Measurements from ENCODE around the gene FAM98C.
"Not testable (repeated sequence)": the region's sequence is repeated elsewhere in the genome, so short reads cannot be mapped to it uniquely, and the experiment has no call there.

FAM98C gene

DNA sequence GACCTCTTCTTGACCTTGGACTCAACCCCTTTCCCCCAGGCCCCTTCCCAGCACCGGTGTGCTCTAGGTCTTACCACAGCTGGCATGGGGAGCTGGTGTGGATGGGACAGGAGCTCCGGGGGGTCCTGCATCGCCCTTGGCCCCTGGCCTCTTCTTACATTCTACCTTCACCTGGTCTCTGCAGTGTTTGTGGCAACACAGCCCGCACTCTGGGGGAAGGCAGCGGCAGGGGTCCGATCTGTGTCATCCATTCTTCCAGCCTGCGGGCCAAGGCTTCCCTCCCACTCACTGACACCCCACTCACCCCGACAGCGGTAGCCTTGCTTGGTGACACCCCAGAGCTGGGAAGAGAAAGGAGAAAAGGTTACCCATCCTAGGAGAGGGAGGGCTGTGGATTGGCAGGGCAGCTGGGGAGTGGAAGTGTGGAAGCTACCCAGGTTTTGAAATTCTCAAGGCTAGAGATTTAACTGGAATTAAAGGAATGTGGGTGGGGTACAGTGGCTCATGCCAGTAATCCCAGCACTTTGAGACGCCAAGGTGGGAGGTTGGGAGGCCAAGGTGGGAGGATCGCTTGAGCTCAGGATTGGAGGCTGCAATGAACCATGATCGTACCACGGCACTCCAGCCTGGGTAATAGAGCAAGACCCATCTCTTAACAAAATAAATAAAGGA lies 8.3 kb downstream of the FAM98C start:
- no peak for DNase-seq (ENCODE audit: low read depth)
- TF ChIP-seq, protein P1, sequence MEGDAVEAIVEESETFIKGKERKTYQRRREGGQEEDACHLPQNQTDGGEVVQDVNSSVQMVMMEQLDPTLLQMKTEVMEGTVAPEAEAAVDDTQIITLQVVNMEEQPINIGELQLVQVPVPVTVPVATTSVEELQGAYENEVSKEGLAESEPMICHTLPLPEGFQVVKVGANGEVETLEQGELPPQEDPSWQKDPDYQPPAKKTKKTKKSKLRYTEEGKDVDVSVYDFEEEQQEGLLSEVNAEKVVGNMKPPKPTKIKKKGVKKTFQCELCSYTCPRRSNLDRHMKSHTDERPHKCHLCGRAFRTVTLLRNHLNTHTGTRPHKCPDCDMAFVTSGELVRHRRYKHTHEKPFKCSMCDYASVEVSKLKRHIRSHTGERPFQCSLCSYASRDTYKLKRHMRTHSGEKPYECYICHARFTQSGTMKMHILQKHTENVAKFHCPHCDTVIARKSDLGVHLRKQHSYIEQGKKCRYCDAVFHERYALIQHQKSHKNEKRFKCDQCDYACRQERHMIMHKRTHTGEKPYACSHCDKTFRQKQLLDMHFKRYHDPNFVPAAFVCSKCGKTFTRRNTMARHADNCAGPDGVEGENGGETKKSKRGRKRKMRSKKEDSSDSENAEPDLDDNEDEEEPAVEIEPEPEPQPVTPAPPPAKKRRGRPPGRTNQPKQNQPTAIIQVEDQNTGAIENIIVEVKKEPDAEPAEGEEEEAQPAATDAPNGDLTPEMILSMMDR (IDR thresholded peaks at IDR 0.05; ENCODE audit: low read length, missing control alignments) = no peak
- H3K4me3 ChIP-seq (replicated peaks; ENCODE audit: low read depth, low read length) = no peak overlapping the region

DNA sequence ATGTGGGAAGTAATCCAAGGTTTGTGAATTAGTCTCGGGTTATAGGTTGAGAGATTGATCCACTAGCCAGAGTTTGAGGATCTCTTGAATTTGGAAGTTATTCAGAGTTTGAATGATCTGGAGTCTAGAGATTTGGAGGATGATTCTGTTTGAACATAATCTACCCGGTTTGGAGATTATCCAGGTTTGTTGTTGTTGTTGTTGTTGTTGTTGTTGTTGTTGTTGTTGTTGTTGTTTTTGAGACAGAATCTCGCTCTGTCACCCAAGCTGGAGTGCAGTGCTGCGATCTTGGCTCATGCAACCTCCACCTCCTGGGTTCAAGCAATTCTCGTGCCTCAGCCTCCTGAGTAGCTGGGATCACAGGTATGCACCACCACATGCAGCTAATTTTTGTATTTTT lies 9.0 kb downstream of the FAM98C start:
- H3K4me3 ChIP-seq (replicated peaks; ENCODE audit: low read depth, low read length); DNase-seq (ENCODE audit: low read depth): not testable (repeated sequence)

DNA sequence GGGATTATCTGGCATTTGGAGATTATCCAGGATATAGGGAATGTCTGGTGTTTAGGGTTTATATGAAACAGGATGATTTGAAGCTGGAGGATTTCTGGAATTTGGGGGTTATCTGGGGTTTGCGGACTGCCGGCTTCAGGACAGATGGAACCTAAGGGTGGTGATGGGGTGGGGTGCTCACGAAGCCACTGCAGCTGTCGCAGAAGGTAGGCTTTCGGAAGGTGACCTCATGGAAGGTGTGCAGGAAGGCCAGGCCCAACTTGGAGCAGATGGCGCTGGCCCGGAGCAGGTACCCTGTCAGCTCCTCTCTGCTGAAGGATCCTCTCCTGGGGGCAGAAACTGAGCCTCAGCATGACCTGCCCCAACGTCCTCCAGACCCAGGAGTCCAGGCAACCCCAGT lies 9.6 kb downstream of the FAM98C start:
- no peak overlapping the region for H3K4me3 ChIP-seq (replicated peaks; ENCODE audit: low read depth, low read length)
- TF ChIP-seq, protein P1 (IDR thresholded peaks at IDR 0.05; ENCODE audit: low read length, missing control alignments) = no peak
- no peak for DNase-seq (ENCODE audit: low read depth)

DNA sequence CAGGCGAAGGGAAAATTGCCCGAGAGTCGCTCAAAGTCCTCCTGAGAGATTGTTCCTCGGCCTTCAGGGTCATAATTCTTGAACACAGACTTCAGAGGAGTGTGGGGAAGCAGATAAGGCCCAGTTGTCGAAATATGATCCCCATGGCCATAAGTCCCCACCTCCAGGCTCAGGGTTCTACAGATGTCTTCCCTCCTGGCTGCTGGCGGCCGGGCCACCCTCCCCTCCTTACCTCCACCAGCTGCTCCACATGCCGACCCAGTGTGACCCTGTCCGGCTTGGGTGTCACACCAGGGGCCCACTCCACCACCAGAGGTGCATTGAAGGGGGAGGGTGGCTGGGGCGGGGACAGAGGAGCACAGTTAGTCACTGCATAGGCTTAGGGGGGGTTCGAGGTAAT lies 10.1 kb downstream of the FAM98C start:
- TF ChIP-seq, protein P1 (IDR thresholded peaks at IDR 0.05; ENCODE audit: low read length, missing control alignments) = no peak
- DNase-seq (ENCODE audit: low read depth) = no peak
- H3K4me3 ChIP-seq (replicated peaks; ENCODE audit: low read depth, low read length) = no peak overlapping the region

DNA sequence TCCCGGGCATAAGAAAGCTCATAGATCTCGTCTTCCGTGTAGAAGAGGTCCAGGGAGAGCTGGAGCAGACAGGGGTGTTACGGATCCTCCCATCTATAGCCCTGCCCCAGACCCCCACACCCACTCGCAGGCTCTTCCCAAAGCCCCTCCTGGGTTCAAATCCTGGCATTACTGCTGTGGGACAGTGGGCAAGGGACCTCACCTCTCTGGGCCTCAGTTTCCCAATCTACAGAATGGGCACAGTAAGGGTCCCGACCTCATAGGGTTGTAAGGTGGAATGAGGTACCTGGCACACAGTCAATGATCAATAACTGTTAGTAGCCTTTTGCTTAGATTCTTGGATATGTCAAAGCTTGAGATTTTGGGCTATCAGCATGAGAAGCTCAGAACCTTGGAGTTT lies 10.5 kb downstream of the FAM98C start:
- TF ChIP-seq, protein P1 (IDR thresholded peaks at IDR 0.05; ENCODE audit: low read length, missing control alignments) = no peak
- no peak overlapping the region for H3K4me3 ChIP-seq (replicated peaks; ENCODE audit: low read depth, low read length)
- DNase-seq (ENCODE audit: low read depth) = no peak

DNA sequence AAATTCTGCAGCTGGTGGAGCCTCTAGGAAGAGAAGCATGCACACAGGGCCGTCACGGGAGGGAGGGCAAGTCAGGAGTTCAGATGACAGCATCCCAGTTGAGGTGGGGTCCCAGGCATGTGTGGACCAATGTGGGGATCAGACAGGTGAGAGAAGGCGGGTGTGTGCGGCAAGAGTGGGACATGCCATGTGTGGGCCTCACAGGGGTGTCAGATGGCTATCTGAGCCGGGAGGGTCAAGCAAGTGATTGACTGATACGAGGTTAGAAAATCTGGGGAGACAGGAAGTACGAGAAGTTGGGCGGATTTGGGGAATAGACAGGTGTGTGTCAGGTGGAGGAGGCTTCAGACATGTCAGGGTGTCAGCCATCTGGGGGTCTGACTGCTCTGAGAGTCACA lies 14.3 kb downstream of the FAM98C start:
- TF ChIP-seq, protein P1 (IDR thresholded peaks at IDR 0.05; ENCODE audit: low read length, missing control alignments) = no peak
- H3K4me3 ChIP-seq (replicated peaks; ENCODE audit: low read depth, low read length) = no peak overlapping the region
- DNase-seq (ENCODE audit: low read depth) = no peak

DNA sequence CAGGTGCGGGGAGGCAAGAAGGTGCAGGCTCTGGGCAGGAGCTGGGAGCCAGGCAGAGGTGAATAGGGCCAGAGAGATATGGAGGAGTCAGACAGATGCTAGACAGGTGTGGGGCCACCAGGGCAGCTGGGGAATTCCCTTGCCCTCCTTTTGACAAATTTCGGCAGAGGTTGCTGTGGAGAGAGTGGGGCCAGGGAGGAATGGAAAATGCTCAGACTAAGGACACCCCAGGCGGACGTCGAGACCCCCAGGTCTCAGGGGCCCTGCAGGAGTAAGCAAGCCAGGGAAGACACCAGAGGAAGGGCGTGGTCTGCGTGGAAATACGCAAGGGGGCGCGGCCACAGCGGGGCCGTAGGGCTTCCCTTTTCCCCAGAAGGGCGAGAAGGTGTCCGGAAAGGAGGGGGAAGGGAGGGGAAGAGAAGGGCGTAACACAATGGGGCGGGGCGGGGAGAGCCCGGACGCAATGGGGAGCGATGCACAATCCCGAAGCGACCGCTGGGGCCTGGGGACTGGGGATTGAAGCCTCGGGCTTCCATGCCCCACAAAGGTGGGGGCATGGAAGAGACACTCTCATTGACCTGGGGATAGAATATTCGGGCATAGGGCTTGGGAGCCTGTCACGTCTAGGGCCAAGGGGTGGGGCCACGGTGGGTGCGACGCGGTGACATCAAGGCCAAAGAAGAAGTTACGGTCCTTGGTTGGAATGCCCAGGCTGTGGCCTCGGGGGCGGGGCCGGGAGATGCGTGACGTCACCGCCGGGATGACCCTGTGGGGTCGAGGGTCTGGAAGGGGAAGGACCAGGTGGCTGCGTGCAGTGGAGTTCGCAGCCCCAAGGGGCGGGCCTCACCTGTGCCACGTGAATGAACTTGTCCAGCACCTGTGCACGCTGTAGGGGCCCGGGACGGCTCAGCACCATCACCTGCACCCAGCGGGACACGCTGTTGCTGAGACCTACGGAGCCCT lies 14.9 kb downstream of the FAM98C start:
- no peak for DNase-seq (ENCODE audit: low read depth)
- H3K4me3 ChIP-seq (replicated peaks; ENCODE audit: low read depth, low read length) = no peak overlapping the region
- TF ChIP-seq, protein P1 (IDR thresholded peaks at IDR 0.05; ENCODE audit: low read length, missing control alignments) = no peak

Measured in fibroblast of pulmonary artery (primary cell).